H1 (cell line): ENCODE measurements around the gene PCCA. TPM values are rescaled to one million over a fixed set of nuclear protein-coding genes. Genes with fewer than 3 reads are reported as not detected.

Source experiments
- CTCF ChIA-PET: fragments of 300-600 bp; sonication (Branson Sonifier 250); formaldehyde crosslinking; loops from one replicate; lab custom pipeline; 2021; ENCODE audit not compliant: partially characterized antibody; lab: Charles Lee
- POLR2A ChIA-PET: fragments of 300-600 bp; sonication (Branson Sonifier 250); formaldehyde crosslinking; loops from one replicate; lab custom pipeline; 2021; ENCODE audit warnings: inconsistent platforms; ENCODE audit not compliant: partially characterized antibody; lab: Charles Lee
- DNase-seq, 2 experiments: peaks; one replicate each; pipeline versions ENCODE4 v3.0.0 to v3.0.0-alpha.2; 2010 to 2022; ENCODE audit warnings: low spot score in 2 of 2, low read depth in 1 of 2, mixed read lengths in 1 of 2
- FAIRE-seq: peaks from 2 replicates; lab custom pipeline; 2011; peaks lifted over from hg19 to GRCh38; lab: Jason Lieb, UNC
- H2AFZ ChIP-seq: 2 replicates; pipeline ENCODE4 v1.8.1; 2012; ENCODE audit warnings: low read length, inconsistent platforms
- H2AK5ac ChIP-seq: 2 replicates; pipeline ENCODE4 v1.6.1; 2013; ENCODE audit warnings: low read depth, low read length
- H2BK120ac ChIP-seq: replicated peaks from 2 replicates; pipeline ENCODE3; 2013; ENCODE audit warnings: low read depth, low read length, inconsistent platforms
- H2BK12ac ChIP-seq: 2 replicates; pipeline ENCODE4 v1.6.1; 2013; ENCODE audit warnings: low read depth, low read length
- H2BK15ac ChIP-seq: 2 replicates; pipeline ENCODE4 v1.6.1; 2013; ENCODE audit warnings: low read length
- H2BK20ac ChIP-seq: 2 replicates; pipeline ENCODE4 v1.6.1; 2013; ENCODE audit warnings: low read length
- H2BK5ac ChIP-seq: 2 replicates; pipeline ENCODE4 v1.6.1; 2013; ENCODE audit warnings: low read depth, low read length
- H3K14ac ChIP-seq: 2 replicates; pipeline ENCODE4 v1.6.1; 2013; ENCODE audit warnings: inconsistent platforms; ENCODE audit not compliant: insufficient read length
- H3K18ac ChIP-seq: 2 replicates; pipeline ENCODE4 v1.6.1; 2013; ENCODE audit warnings: low read length; ENCODE audit errors: extremely low read depth
- H3K23ac ChIP-seq: 2 replicates; pipeline ENCODE4 v1.6.1; 2013; ENCODE audit warnings: inconsistent platforms; ENCODE audit not compliant: insufficient read length
- H3K23me2 ChIP-seq: 2 replicates; pipeline ENCODE4 v1.6.1; 2013; ENCODE audit warnings: low read depth, low read length
- H3K27ac ChIP-seq: 2 replicates; pipeline ENCODE4 v1.6.1; 2011; ENCODE audit warnings: low read depth, low read length, inconsistent platforms
- H3K27me3 ChIP-seq, 4 experiments: replicated peaks in 1 of 4; 1 replicate in 1 of 4; 2 replicates in 3 of 4; pipeline versions ENCODE4 v1.6.1 to v1.8.1; 2011 to 2013; ENCODE audit warnings: low read length in 3 of 4, mild to moderate bottlenecking in 3 of 4, inconsistent platforms in 2 of 4, mixed read lengths in 2 of 4, moderate library complexity in 1 of 4; ENCODE audit not compliant: control insufficient read depth in 3 of 4, insufficient read depth in 3 of 4; ENCODE audit errors: extremely low read depth in 1 of 4
- H3K36me3 ChIP-seq, 4 experiments: 2 replicates each; pipeline versions ENCODE4 v1.6.1 to v1.8.1; 2011 to 2013; ENCODE audit warnings: mild to moderate bottlenecking in 4 of 4, low read length in 3 of 4, moderate library complexity in 2 of 4, control low read depth in 1 of 4, inconsistent platforms in 1 of 4; ENCODE audit not compliant: insufficient read depth in 4 of 4, control insufficient read depth in 2 of 4
- H3K4ac ChIP-seq: replicated peaks from 2 replicates; pipeline ENCODE3; 2013; ENCODE audit warnings: low read length, low read depth, mixed read lengths, inconsistent platforms; ENCODE audit not compliant: insufficient read length
- H3K4me1 ChIP-seq, 4 experiments: replicated peaks in 1 of 4; 1 replicate in 1 of 4; 2 replicates in 3 of 4; pipeline versions ENCODE4 v1.6.1 to v1.8.1; 2011 to 2013; ENCODE audit warnings: low read length in 3 of 4, inconsistent platforms in 2 of 4, mixed read lengths in 1 of 4; ENCODE audit not compliant: insufficient read depth in 4 of 4, control insufficient read depth in 3 of 4
- H3K4me2 ChIP-seq, 2 experiments: 2 replicates each; pipeline versions ENCODE4 v1.6.1 to v1.8.1; 2011 to 2013; ENCODE audit warnings: low read depth in 2 of 2, low read length in 2 of 2, control low read depth in 1 of 2, inconsistent platforms in 1 of 2, mild to moderate bottlenecking in 1 of 2; ENCODE audit not compliant: insufficient read depth in 1 of 2
- H3K4me3 ChIP-seq, 4 experiments: fragments of 200-600, 300-600 bp in 1 of 4; sonication (generic), shearing (Covaris generic), sonication (Bioruptor Twin) in 1 of 4; 2 replicates each; pipeline versions ENCODE4 v1.5.1 to v1.8.1; 2011 to 2016; ENCODE audit warnings: low read length in 4 of 4, low read depth in 3 of 4, control low read depth in 2 of 4, inconsistent platforms in 2 of 4, mild to moderate bottlenecking in 2 of 4, mixed read lengths in 1 of 4, moderate library complexity in 1 of 4; ENCODE audit not compliant: insufficient read depth in 2 of 4; ENCODE audit errors: extremely low read depth in 1 of 4
- H3K56ac ChIP-seq: replicated peaks from 2 replicates; pipeline ENCODE3; 2013; ENCODE audit warnings: low read depth, mild to moderate bottlenecking, mixed read lengths, low read length, inconsistent platforms; ENCODE audit not compliant: insufficient read length
- H3K79me1 ChIP-seq: 2 replicates; pipeline ENCODE4 v1.6.1; 2013; ENCODE audit warnings: low read depth, low read length, control low read depth
- H3K79me2 ChIP-seq, 2 experiments: 2 replicates each; pipeline versions ENCODE4 v1.6.1 to v1.8.1; 2012 to 2013; ENCODE audit warnings: low read length in 2 of 2, mild to moderate bottlenecking in 2 of 2, inconsistent platforms in 1 of 2; ENCODE audit not compliant: insufficient read depth in 2 of 2, control insufficient read depth in 1 of 2
- H3K9ac ChIP-seq, 4 experiments: replicated peaks in 1 of 4; 1 replicate in 1 of 4; 2 replicates in 3 of 4; pipeline versions ENCODE4 v1.6.1 to v1.8.1; 2011 to 2013; ENCODE audit warnings: low read depth in 3 of 4, low read length in 3 of 4, control low read depth in 2 of 4, mild to moderate bottlenecking in 2 of 4, moderate library complexity in 2 of 4, inconsistent platforms in 1 of 4; ENCODE audit errors: extremely low read depth in 1 of 4
- H3K9me3 ChIP-seq, 2 experiments: 2 replicates each; pipeline versions ENCODE4 v1.6.1 to v1.8.1; 2012 to 2013; ENCODE audit warnings: mild to moderate bottlenecking in 2 of 2, moderate library complexity in 2 of 2, control low read depth in 1 of 2, inconsistent platforms in 1 of 2, low read depth in 1 of 2, low read length in 1 of 2, mixed read lengths in 1 of 2; ENCODE audit not compliant: insufficient read depth in 2 of 2
- H4K20me1 ChIP-seq, 2 experiments: replicated peaks in 1 of 2; 2 replicates each; pipeline versions ENCODE3 to v1.8.1; 2011 to 2013; ENCODE audit warnings: inconsistent platforms in 2 of 2, low read length in 2 of 2, mild to moderate bottlenecking in 1 of 2; ENCODE audit not compliant: insufficient read depth in 2 of 2, control insufficient read depth in 1 of 2
- H4K5ac ChIP-seq: 2 replicates; pipeline ENCODE4 v1.6.1; 2013; ENCODE audit warnings: low read length, low read depth, mixed read lengths, inconsistent platforms; ENCODE audit not compliant: insufficient read length
- H4K8ac ChIP-seq: 2 replicates; pipeline ENCODE4 v1.8.0; 2013; ENCODE audit warnings: mild to moderate bottlenecking, moderate library complexity, low read length, inconsistent platforms; ENCODE audit not compliant: insufficient read depth; ENCODE audit errors: extremely low read depth
- H4K91ac ChIP-seq: replicated peaks from 2 replicates; pipeline ENCODE3; 2013; ENCODE audit warnings: low read length, mixed read lengths, inconsistent platforms; ENCODE audit not compliant: insufficient read length
- BACH1 ChIP-seq: IDR thresholded peaks from 2 replicates; pipeline ENCODE4 v1.6.1; 2012; ENCODE audit warnings: low read length, improper control_type of control experiment
- CREB1 ChIP-seq: IDR thresholded peaks from 2 replicates; pipeline ENCODE4 v1.6.1; 2012; ENCODE audit warnings: inconsistent platforms
- KDM1A ChIP-seq: fragments of 200-600, 300-600 bp; sonication (generic); IDR thresholded peaks from 2 replicates; pipeline ENCODE4 v1.7.1; 2016; ENCODE audit warnings: mild to moderate bottlenecking, low read length, borderline replicate concordance
- POLR2AphosphoS5 ChIP-seq: IDR thresholded peaks from 2 replicates; pipeline ENCODE4 v1.6.1; 2011; ENCODE audit warnings: low read depth, low read length
- POU5F1 ChIP-seq: IDR thresholded peaks from 2 replicates; pipeline ENCODE4 v1.6.1; 2011; ENCODE audit warnings: low read depth, mild to moderate bottlenecking, low read length, moderate library complexity
- RBBP5 ChIP-seq: IDR thresholded peaks from 2 replicates; pipeline ENCODE4 v1.7.1; 2012; ENCODE audit warnings: low read depth, mild to moderate bottlenecking, inconsistent platforms, low read length, moderate library complexity, borderline replicate concordance
- RNF2 ChIP-seq: fragments of 200-900, 300-1000 bp; sonication (generic); IDR thresholded peaks from 2 replicates; pipeline ENCODE4 v1.7.1; 2016; ENCODE audit warnings: borderline replicate concordance, low read depth, mild to moderate bottlenecking, antibody characterized with exemption, low read length; ENCODE audit not compliant: poor library complexity, severe bottlenecking; ENCODE audit errors: missing control alignments
- SIN3A ChIP-seq, 2 experiments: IDR thresholded peaks in 1 of 2; conservative IDR thresholded peaks in 1 of 2; 2 replicates each; pipeline ENCODE4 v1.6.1; 2011 to 2012; ENCODE audit warnings: low read length in 2 of 2, improper control_type of control experiment in 1 of 2, low read depth in 1 of 2, mild to moderate bottlenecking in 1 of 2
- SP1 ChIP-seq: IDR thresholded peaks from 2 replicates; pipeline ENCODE4 v1.6.1; 2011; ENCODE audit warnings: low read depth, low read length
- SP4 ChIP-seq: IDR thresholded peaks from 2 replicates; pipeline ENCODE4 v1.6.1; 2012; ENCODE audit warnings: low read length, inconsistent platforms
- TBP ChIP-seq: IDR thresholded peaks from 2 replicates; pipeline ENCODE4 v1.6.1; 2011; ENCODE audit warnings: low read depth, low read length, improper control_type of control experiment
- YY1 ChIP-seq: IDR thresholded peaks from 2 replicates; pipeline ENCODE4 v1.6.1; 2011; ENCODE audit warnings: low read depth, mild to moderate bottlenecking, low read length
- WGBS, 2 experiments: shearing (Covaris generic) in 1 of 2; methylation state at CpG; one replicate each; pipeline versions ENCODE4 v1.1.6 to v1.1.7; 2013 to 2015; ENCODE audit warnings: low lambda C conversion rate in 2 of 2, mixed read lengths in 2 of 2, inconsistent platforms in 1 of 2, low coverage in 1 of 2, missing lambda C conversion rate in 1 of 2; ENCODE audit not compliant: insufficient replicate concordance in 2 of 2, insufficient coverage in 1 of 2, insufficient read length in 1 of 2; ENCODE audit errors: extremely low coverage in 1 of 2, missing lambda C conversion rate in 1 of 2; 5-methylcytosine and 5-hydroxymethylcytosine counted together
- polyA plus RNA-seq, 7 experiments: library from polyadenylated mRNA; depleted of rRNA in 3 of 7; stranded (reverse) in 5 of 7; unstranded in 2 of 7; fragments of >200 nt in 5 of 7; fragments of 200-250 nt in 2 of 7; gene quantifications; 1 replicate in 5 of 7; 2 replicates in 1 of 7; 4 replicates in 1 of 7; pipeline versions ENCODE4 v1.2.1 to v1.2.3, GENCODE V29; 2011 to 2013; ENCODE audit warnings: missing spikeins in 2 of 7, mixed read lengths in 2 of 7
- total RNA-seq: library from RNA; stranded (reverse); fragmentation: NEBNext Ultra II Directional; extraction: Animal tissue kit (Norgen Biotek cat#: 25700); gene quantifications from 2 replicates; pipeline ENCODE4 v1.2.1, GENCODE V29; 2021

The PCCA gene
- total and polyA plus RNA-seq, 2 of the 8 experiments (the other 6 are each of a cell fraction or from before 2014, with no cell fraction given): 18.4 to 49.8 TPM

GRCh38 chr13:100139817-100140216 lies 50.9 kb downstream of the PCCA start:
- DNase-seq: no peak
- H3K23me2 ChIP-seq: no peaks in the 10 kb centered on the region
- no peak overlapping the region for H3K27ac ChIP-seq

More at GRCh38 chr13:100139817-100140216, 50.9 kb downstream of the PCCA start:
- no peak overlapping the region for H2BK5ac ChIP-seq
- no peak overlapping the region for H2BK120ac ChIP-seq
- ChIA-PET POLR2A (no interaction called here), CTCF (interaction anchor here (0.7 kb wide), 1 partner anchor 310 kb away, joined by 3 read pairs; no protein-coding TSS in a partner anchor)
- no peak overlapping the region for H4K8ac ChIP-seq
- H3K4me2 ChIP-seq: no peak overlapping the region
- TF ChIP-seq BACH1 (no peak), SP1 (no peak), CREB1 (no peak), RNF2 (no peak), YY1 (no peak), KDM1A (no peak), POLR2AphosphoS5 (no peak), POU5F1 (no peak), SP4 (no peak), SIN3A (conservative IDR thresholded peaks at IDR 0.05 in 1 of 2, IDR thresholded peaks at IDR 0.05 in 1 of 2; ENCODE audit: low read depth in 1 of 2, low read length in 2 of 2) (no peak), RBBP5 (no peak), TBP (no peak)
- FAIRE-seq: no peak
- no peak overlapping the region for H3K14ac ChIP-seq
- H3K9me3 ChIP-seq: no peaks in the 10 kb centered on the region
- H4K20me1 ChIP-seq: no peaks in the 10 kb centered on the region
- H3K4me3 ChIP-seq: no peak overlapping the region
- H3K23ac ChIP-seq: no peak overlapping the region
- 89% methylated on average over 1 of the region's 1 CpG; no CpG with 5 or more reads in 1 of the 2 experiments for WGBS, 2 experiments
- peaks cover 0 to 2% (median 0%) of the 10 kb centered on the region in 4 experiments; a peak in 2 of 7 replicates for H3K4me1 ChIP-seq
- H3K27me3 ChIP-seq: no peaks in the 10 kb centered on the region
- no peak overlapping the region for H2BK15ac ChIP-seq
- no peak overlapping the region for H4K91ac ChIP-seq
- peaks cover 0 to 30% of the 10 kb centered on the region in 2 experiments; a peak in 2 of 4 replicates for H3K79me2 ChIP-seq
- no peak overlapping the region for H3K56ac ChIP-seq
- H2BK12ac ChIP-seq: no peak overlapping the region
- no peak overlapping the region for H2AK5ac ChIP-seq
- no peak overlapping the region for H3K18ac ChIP-seq
- no peak overlapping the region for H2BK20ac ChIP-seq
- H3K9ac ChIP-seq: no peak overlapping the region
- H3K79me1 ChIP-seq: peaks cover 3% of the 10 kb centered on the region; the same call in 1 of the 2 replicates
- no peak overlapping the region for H4K5ac ChIP-seq
- H2AFZ ChIP-seq: no peak overlapping the region
- no peak overlapping the region for H3K4ac ChIP-seq
- H3K36me3 ChIP-seq: no peaks in the 10 kb centered on the region; a peak in 1 of 8 replicates
